Astrocyte (in vitro differentiated cells and primary cell): ENCODE measurements around the gene METRN. TPM values are rescaled to one million over a fixed set of nuclear protein-coding genes. Genes with fewer than 3 reads are reported as not detected.

Experiments used
- DNase-seq: peaks from one replicate; pipeline ENCODE4 v3.0.0-alpha.2; 2010; ENCODE audit warnings: low read depth
- FAIRE-seq: peaks from 2 replicates; lab custom pipeline; 2011; peaks lifted over from hg19 to GRCh38; lab: Jason Lieb, UNC
- H2AFZ ChIP-seq: 2 replicates; pipeline ENCODE4 v1.6.0; 2012; ENCODE audit warnings: low read depth, low read length, inconsistent platforms
- H3K27ac ChIP-seq: 2 replicates; pipeline ENCODE4 v1.5.1; 2011; ENCODE audit warnings: low read depth, low read length, inconsistent platforms
- H3K27me3 ChIP-seq: 2 replicates; pipeline ENCODE4 v1.6.0; 2011; ENCODE audit warnings: low read length, inconsistent platforms; ENCODE audit not compliant: insufficient read depth
- H3K36me3 ChIP-seq: 2 replicates; pipeline ENCODE4 v1.5.1; 2011; ENCODE audit warnings: low read length, inconsistent platforms; ENCODE audit not compliant: insufficient read depth
- H3K4me1 ChIP-seq: 2 replicates; pipeline ENCODE4 v1.5.1; 2011; ENCODE audit warnings: low read length, inconsistent platforms; ENCODE audit not compliant: insufficient read depth
- H3K4me2 ChIP-seq: 2 replicates; pipeline ENCODE4 v1.6.0; 2012; ENCODE audit warnings: low read length, inconsistent platforms
- H3K4me3 ChIP-seq: 2 replicates; pipeline ENCODE4 v1.5.1; 2011; ENCODE audit warnings: low read depth, mild to moderate bottlenecking, low read length, inconsistent platforms; ENCODE audit not compliant: insufficient read depth
- H3K79me2 ChIP-seq: 2 replicates; pipeline ENCODE4 v1.6.0; 2012; ENCODE audit warnings: mild to moderate bottlenecking, low read length, inconsistent platforms; ENCODE audit not compliant: insufficient read depth
- H3K9ac ChIP-seq: 2 replicates; pipeline ENCODE4 v1.6.0; 2012; ENCODE audit warnings: mild to moderate bottlenecking, low read length, inconsistent platforms
- H3K9me3 ChIP-seq: 2 replicates; pipeline ENCODE4 v1.5.1; 2012; ENCODE audit warnings: low read depth, mild to moderate bottlenecking, low read length, inconsistent platforms; ENCODE audit not compliant: insufficient read depth
- H4K20me1 ChIP-seq: 2 replicates; pipeline ENCODE4 v1.6.0; 2012; ENCODE audit warnings: low read length, inconsistent platforms; ENCODE audit not compliant: insufficient read depth
- H3K27ac Mint-ChIP-seq: one replicate; pipeline ENCODE4 v1.8.0; 2021; ENCODE audit warnings: mild to moderate bottlenecking, mixed read lengths; ENCODE audit not compliant: unreplicated experiment
- H3K27me3 Mint-ChIP-seq: one replicate; pipeline ENCODE4 v1.8.0; 2021; ENCODE audit warnings: low read depth, mixed read lengths; ENCODE audit not compliant: unreplicated experiment
- H3K36me3 Mint-ChIP-seq: one replicate; pipeline ENCODE4 v1.8.0; 2021; ENCODE audit warnings: low read depth, mixed read lengths; ENCODE audit not compliant: unreplicated experiment
- H3K4me1 Mint-ChIP-seq: one replicate; pipeline ENCODE4 v1.8.0; 2021; ENCODE audit warnings: low read depth, mixed read lengths; ENCODE audit not compliant: unreplicated experiment
- H3K4me3 Mint-ChIP-seq: one replicate; pipeline ENCODE4 v1.8.0; 2021; ENCODE audit warnings: mild to moderate bottlenecking, moderate library complexity, mixed read lengths; ENCODE audit not compliant: unreplicated experiment
- H3K9me3 Mint-ChIP-seq: one replicate; pipeline ENCODE4 v1.8.0; 2021; ENCODE audit warnings: mild to moderate bottlenecking, mixed read lengths; ENCODE audit not compliant: unreplicated experiment
- CTCF ChIP-seq: IDR thresholded peaks from 2 replicates; pipeline ENCODE4 v1.5.1; 2011; ENCODE audit warnings: low read depth, mild to moderate bottlenecking, inconsistent platforms, low read length, moderate library complexity; ENCODE audit not compliant: insufficient read depth
- EZH2 ChIP-seq: IDR thresholded peaks from 2 replicates; pipeline ENCODE4 v1.6.1; 2012; ENCODE audit warnings: mild to moderate bottlenecking, low read length, inconsistent platforms; ENCODE audit not compliant: insufficient read depth
- total RNA-seq: library from RNA; stranded (reverse); gene quantifications from 2 replicates; pipeline ENCODE4 v1.2.1, GENCODE V29; 2021

METRN gene
- total RNA-seq, 1 donor from 2014 or later: 31.5 TPM

GRCh38 chr16:708959-709358 lies 6.0 kb upstream of the METRN start:
- H3K36me3 ChIP-seq: no peaks in the 10 kb centered on the region
- H3K27ac ChIP-seq: no peak overlapping the region
- peaks cover 15% of the 10 kb centered on the region for H4K20me1 ChIP-seq
- no peak overlapping the region for H3K9ac ChIP-seq
- peaks cover 3% of the 10 kb centered on the region for H3K9me3 Mint-ChIP-seq
- no peak for DNase-seq
- H3K4me1 Mint-ChIP-seq: peaks cover 8% of the 10 kb centered on the region
- H3K27me3 ChIP-seq: peaks cover 15% of the 10 kb centered on the region
- H3K36me3 Mint-ChIP-seq: no peaks in the 10 kb centered on the region
- H3K27ac Mint-ChIP-seq: no peak overlapping the region
- no peaks in the 10 kb centered on the region for H3K79me2 ChIP-seq
- TF ChIP-seq CTCF (no peak), EZH2 (no peak)
- FAIRE-seq: no peak
- H3K4me1 ChIP-seq: peaks cover 18% of the 10 kb centered on the region
- H3K4me2 ChIP-seq: no peak overlapping the region
- H3K4me3 ChIP-seq: no peak overlapping the region
- H3K27me3 Mint-ChIP-seq: peaks cover 24% of the 10 kb centered on the region
- no peak overlapping the region for H3K4me3 Mint-ChIP-seq
- H3K9me3 ChIP-seq: no peaks in the 10 kb centered on the region
- no peak overlapping the region for H2AFZ ChIP-seq

GRCh38 chr16:709566-710499 lies 5.1 kb upstream of the METRN start:
- DNase-seq: peak; percentile 84
- Histone ChIP-seq H3K9ac (peak overlapping the region; percentile 47), H3K27me3 (peaks cover 15% of the 10 kb centered on the region), H4K20me1 (peaks cover 6% of the 10 kb centered on the region), H3K4me2 (peak overlapping the region; percentile 81), H3K4me1 (peaks cover 24% of the 10 kb centered on the region), H3K27ac (no peak overlapping the region), H3K9me3 (no peaks in the 10 kb centered on the region), H3K36me3 (no peaks in the 10 kb centered on the region), H2AFZ (no peak overlapping the region), H3K4me3 (no peak overlapping the region), H3K79me2 (no peaks in the 10 kb centered on the region)
- TF ChIP-seq EZH2: no peak
- TF ChIP-seq CTCF: no peak
- Mint-ChIP-seq H3K27ac (peak overlapping the region; percentile 53), H3K9me3 (peaks cover 3% of the 10 kb centered on the region), H3K36me3 (no peaks in the 10 kb centered on the region), H3K4me1 (peaks cover 8% of the 10 kb centered on the region), H3K4me3 (no peak overlapping the region), H3K27me3 (peaks cover 23% of the 10 kb centered on the region)
- FAIRE-seq: no peak
